SHP77 treated with DMSO at 0.1 percent for 48 hours (cell line): ENCODE measurements around the gene TSHZ1.

Experiments
- DNase-seq: peaks from one replicate; lab custom pipeline; 2025; lab: John Stamatoyannopoulos, UW

TSHZ1 gene

GRCh38 chr18:75246721-75247610 lies 36.4 kb downstream of the TSHZ1 start:
- DNase-seq = no peak

GRCh38 chr18:75247611-75248421 lies 37.2 kb downstream of the TSHZ1 start:
- peak; percentile 68 for DNase-seq

GRCh38 chr18:75248426-75249174 lies 38.0 kb downstream of the TSHZ1 start:
- no peak for DNase-seq

GRCh38 chr18:75249175-75249518 lies 38.5 kb downstream of the TSHZ1 start:
- DNase-seq = no peak

GRCh38 chr18:75249672-75250470 lies 39.3 kb downstream of the TSHZ1 start:
- DNase-seq = no peak

- no peak for DNase-seq
These were observed 39.8 kb downstream of the TSHZ1 start for GRCh38 chr18:75250471-75250821.

GRCh38 chr18:75251466-75251865 lies 40.9 kb downstream of the TSHZ1 start:
- no peak for DNase-seq

GRCh38 chr18:75252136-75252535 lies 41.5 kb downstream of the TSHZ1 start:
- DNase-seq = no peak

- no peak for DNase-seq
These were observed 42.4 kb downstream of the TSHZ1 start for GRCh38 chr18:75253043-75253442.

- no peak for DNase-seq
These were observed 43.2 kb downstream of the TSHZ1 start for GRCh38 chr18:75253784-75254183.

GRCh38 chr18:75255094-75255493 lies 44.5 kb downstream of the TSHZ1 start:
- no peak for DNase-seq

GRCh38 chr18:75256376-75256775 lies 45.8 kb downstream of the TSHZ1 start:
- DNase-seq = no peak

GRCh38 chr18:75257605-75258004 lies 47.0 kb downstream of the TSHZ1 start:
- no peak for DNase-seq

- no peak for DNase-seq
These were observed 51.0 kb downstream of the TSHZ1 start for GRCh38 chr18:75261430-75262223.

- DNase-seq = no peak
These were observed 51.9 kb downstream of the TSHZ1 start for GRCh38 chr18:75262511-75262910.

GRCh38 chr18:75264195-75264594 lies 53.6 kb downstream of the TSHZ1 start:
- no peak for DNase-seq

GRCh38 chr18:75264926-75265597 lies 54.5 kb downstream of the TSHZ1 start:
- DNase-seq = no peak

- DNase-seq = no peak
These were observed 55.3 kb downstream of the TSHZ1 start for GRCh38 chr18:75265872-75266271.

- DNase-seq = no peak
These were observed 57.2 kb downstream of the TSHZ1 start for GRCh38 chr18:75267643-75268363.

- no peak for DNase-seq
These were observed 57.7 kb downstream of the TSHZ1 start for GRCh38 chr18:75268364-75268646.
